Thyroid gland (tissue), 4 donors: Measurements from ENCODE around the gene PEA15.

Experiments used
- POLR2A ChIP-seq, 2 donors: fragments of 450-650 bp; IDR thresholded peaks; one replicate each; pipeline ENCODE4 v1.6.1; 2017; ENCODE audit warnings: antibody characterized with exemption in 2 of 2, mild to moderate bottlenecking in 2 of 2, moderate library complexity in 1 of 2
- TF ChIP-seq, protein P1 (sequence below), 6 experiments: fragments of 200-600 bp in 3 of 6; fragments of 450-650 bp in 3 of 6; sonication (generic) in 3 of 6; IDR thresholded peaks; one replicate each; pipeline ENCODE4 v1.5.1; 2016 to 2019; ENCODE audit warnings: antibody characterized with exemption in 6 of 6, mild to moderate bottlenecking in 2 of 6, inconsistent platforms in 1 of 6, moderate library complexity in 1 of 6

DNA sequence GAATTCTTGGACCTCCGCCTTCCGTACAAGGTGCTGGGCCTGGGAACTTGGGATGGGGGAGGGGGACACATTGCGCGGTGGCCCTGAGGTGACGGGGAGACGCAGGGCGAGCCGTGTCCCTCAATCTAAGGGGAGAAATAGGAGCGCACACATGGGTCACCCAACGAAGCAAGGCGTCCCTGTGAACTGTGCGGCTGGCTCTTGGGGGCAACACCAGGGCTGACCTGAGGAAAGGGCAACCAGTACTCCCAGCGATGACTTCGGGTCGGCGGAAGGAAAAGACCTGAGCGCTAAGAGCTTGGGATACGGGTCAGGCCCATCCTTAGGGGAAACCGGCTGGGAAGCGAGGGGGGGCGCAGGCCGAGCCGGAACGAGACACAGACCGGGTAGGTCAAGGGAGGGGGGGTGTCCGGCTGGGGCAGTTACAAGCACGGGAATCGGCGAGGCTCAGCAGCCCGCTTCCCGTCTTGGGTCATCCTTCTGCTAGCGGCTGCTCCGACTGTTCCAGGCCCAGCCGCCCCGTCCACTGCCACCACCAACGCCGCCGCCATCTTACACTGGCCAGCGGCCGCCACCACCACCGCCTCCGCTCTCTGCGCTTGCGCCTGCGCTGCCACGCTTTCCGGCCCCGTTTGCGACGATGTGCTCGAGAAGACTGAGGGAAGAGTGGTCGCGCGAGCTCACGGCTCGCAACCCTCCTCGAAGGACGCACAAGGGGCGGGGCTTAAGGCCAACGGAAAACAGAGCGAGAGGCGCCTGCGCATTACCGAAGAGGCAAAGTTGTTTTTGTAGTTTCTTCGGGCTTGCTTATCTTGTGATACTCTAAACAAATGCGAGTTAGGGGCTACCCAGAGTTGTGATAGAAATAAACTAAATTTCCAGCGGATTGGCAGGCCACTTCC is 57.0 kb downstream of the PEA15 start, which contains the start of gene DCAF8:
- TF ChIP-seq, protein P1, sequence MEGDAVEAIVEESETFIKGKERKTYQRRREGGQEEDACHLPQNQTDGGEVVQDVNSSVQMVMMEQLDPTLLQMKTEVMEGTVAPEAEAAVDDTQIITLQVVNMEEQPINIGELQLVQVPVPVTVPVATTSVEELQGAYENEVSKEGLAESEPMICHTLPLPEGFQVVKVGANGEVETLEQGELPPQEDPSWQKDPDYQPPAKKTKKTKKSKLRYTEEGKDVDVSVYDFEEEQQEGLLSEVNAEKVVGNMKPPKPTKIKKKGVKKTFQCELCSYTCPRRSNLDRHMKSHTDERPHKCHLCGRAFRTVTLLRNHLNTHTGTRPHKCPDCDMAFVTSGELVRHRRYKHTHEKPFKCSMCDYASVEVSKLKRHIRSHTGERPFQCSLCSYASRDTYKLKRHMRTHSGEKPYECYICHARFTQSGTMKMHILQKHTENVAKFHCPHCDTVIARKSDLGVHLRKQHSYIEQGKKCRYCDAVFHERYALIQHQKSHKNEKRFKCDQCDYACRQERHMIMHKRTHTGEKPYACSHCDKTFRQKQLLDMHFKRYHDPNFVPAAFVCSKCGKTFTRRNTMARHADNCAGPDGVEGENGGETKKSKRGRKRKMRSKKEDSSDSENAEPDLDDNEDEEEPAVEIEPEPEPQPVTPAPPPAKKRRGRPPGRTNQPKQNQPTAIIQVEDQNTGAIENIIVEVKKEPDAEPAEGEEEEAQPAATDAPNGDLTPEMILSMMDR (IDR thresholded peaks at IDR 0.05) = peak in 2 of 6 experiments; percentile 1 to 16
- TF ChIP-seq POLR2A (IDR thresholded peaks at IDR 0.05) = peak; percentile 95 to 98
